Heart left ventricle (tissue), 13 donors: Measurements from ENCODE around the gene ABCA1.

Experiments used
- POLR2A ChIP-seq, 2 donors: fragments of 450-650 bp; IDR thresholded peaks; one replicate each; pipeline ENCODE4 v1.6.1; 2017; ENCODE audit warnings: antibody characterized with exemption in 2 of 2, mild to moderate bottlenecking in 2 of 2, moderate library complexity in 2 of 2
- TF ChIP-seq, protein P1 (sequence below), 12 donors: fragments of 200-600 bp; sonication (generic) in 4 of 12; IDR thresholded peaks; one replicate each; pipeline versions ENCODE4 v1.5.0 to v1.8.0; 2018 to 2022; ENCODE audit warnings: antibody characterized with exemption in 12 of 12, mild to moderate bottlenecking in 5 of 12
- donor health status: ischemic (EF 13 %, LVEDD 7.1; RV severe dilation, severe dysfunction).
- donor health status: DM: no; HTN: yes; CAD: no.
- donor health status: DM: no; HTN: no; CAD: no.
- donor health status: ischemic (EF 25% LVEDD 6.9; RV normal size, moderate dysfunction).
- donor health status: ischemic (EF 25% LVEDD 5.7; RV mildly dilated, moderate dysfunction).
- donor health status: ischemic (EF 35%, LVEDD 5.7; RV mildly dilated, moderate dysfunction).
- donor health status: nonischemic (EF 11% LVEDD 7.7; RV severe dilation, severe dysfunction).
- donor health status: DM: yes; HTN: yes; CAD: no.
- donor health status: PGD.
- donor health status: ischemic (EF 29% LVEDD 5.4; RV normal size, mild dysfunction).
- donor health status: nonischemic (EF 23%, LVEDD 6.1; RV moderate dilation, normal function).

DNA sequence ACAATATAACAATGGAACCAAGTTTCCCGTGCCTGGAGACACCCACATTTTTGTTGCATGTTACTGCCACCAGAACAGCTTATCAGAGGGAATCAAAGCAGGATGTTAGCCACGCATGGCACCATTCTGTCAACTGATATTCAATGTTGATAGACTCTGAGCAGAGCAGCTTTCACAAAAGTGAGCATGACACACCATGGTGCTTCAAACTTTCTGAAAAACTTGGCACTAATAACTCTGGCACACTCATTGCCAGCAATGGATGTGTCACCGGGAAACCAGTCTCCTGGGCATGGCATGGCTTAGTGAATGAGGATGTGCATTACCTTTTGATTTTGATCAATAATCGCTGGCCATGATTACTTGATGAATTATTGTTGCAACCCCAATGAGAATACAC, 144.4 kb downstream of the ABCA1 start:
- TF ChIP-seq, protein P1, sequence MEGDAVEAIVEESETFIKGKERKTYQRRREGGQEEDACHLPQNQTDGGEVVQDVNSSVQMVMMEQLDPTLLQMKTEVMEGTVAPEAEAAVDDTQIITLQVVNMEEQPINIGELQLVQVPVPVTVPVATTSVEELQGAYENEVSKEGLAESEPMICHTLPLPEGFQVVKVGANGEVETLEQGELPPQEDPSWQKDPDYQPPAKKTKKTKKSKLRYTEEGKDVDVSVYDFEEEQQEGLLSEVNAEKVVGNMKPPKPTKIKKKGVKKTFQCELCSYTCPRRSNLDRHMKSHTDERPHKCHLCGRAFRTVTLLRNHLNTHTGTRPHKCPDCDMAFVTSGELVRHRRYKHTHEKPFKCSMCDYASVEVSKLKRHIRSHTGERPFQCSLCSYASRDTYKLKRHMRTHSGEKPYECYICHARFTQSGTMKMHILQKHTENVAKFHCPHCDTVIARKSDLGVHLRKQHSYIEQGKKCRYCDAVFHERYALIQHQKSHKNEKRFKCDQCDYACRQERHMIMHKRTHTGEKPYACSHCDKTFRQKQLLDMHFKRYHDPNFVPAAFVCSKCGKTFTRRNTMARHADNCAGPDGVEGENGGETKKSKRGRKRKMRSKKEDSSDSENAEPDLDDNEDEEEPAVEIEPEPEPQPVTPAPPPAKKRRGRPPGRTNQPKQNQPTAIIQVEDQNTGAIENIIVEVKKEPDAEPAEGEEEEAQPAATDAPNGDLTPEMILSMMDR (IDR thresholded peaks at IDR 0.05): no peak
- no peak for TF ChIP-seq POLR2A (IDR thresholded peaks at IDR 0.05)
